Measurements from ENCODE around the gene SAMD3.
"Not testable (repeated sequence)": the region's sequence is repeated elsewhere in the genome, so short reads cannot be mapped to it uniquely, and the experiment has no call there.

Gene SAMD3, protein sequence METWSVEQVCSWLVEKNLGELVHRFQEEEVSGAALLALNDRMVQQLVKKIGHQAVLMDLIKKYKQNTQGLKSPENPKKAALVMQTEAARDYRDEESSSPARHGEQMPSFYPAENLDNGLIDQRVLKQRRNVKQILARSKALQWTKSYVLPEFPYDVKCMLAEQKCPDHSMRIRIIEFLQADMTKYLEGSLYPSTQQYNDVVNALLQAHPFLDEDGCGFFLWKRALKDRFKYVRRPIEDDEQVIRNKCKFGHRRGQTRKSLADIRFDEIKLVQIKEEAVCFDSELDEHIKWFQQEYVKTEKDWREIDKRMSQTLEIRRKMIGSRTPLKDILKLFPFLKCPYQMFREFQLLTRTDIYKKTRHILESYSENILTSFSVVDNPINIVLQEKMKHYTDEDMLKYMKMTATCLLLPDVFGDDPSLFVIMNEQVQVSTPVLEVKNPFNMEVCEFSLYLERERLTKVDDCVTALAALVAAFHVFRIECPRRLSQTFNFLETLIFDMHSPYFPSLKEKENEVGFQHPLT

DNA sequence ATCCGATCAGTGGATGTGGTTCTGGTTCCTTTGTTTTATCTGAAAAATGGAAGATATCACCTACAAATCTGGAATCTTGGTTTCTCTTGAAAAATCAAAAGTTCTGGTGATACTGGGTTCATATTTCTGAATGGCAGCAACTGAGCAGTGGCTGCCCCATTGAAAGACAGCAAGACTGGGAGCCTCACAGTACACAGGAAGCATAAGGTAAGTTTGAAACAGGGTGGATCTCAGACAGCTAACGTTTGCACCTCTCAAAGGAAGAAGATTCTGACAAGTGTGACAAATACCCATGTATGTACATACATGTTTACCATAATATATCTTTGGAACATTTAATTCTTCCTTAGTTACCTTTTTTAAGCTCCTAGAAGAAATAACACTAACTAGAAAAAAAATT, at the start of gene SAMD3:
Gene SAMD3, minus strand, starts transcription at position 177 of the 400 bp plus-strand sequence. CDS start 7,678 bp downstream, outside the sequence.
- no peak for TF ChIP-seq CTCF (IDR thresholded peaks at IDR 0.05; ENCODE audit: low read depth, low read length)
- no peak within 1 kb of the TSS for H3K4me3 ChIP-seq (ENCODE audit: low read depth, low read length)
- in situ Hi-C loops (cut with HindIII; ENCODE audit: low sequenced_read_pairs) = no loop called here
- DNase-seq (ENCODE audit: low read depth, low spot score) = no peak

DNA sequence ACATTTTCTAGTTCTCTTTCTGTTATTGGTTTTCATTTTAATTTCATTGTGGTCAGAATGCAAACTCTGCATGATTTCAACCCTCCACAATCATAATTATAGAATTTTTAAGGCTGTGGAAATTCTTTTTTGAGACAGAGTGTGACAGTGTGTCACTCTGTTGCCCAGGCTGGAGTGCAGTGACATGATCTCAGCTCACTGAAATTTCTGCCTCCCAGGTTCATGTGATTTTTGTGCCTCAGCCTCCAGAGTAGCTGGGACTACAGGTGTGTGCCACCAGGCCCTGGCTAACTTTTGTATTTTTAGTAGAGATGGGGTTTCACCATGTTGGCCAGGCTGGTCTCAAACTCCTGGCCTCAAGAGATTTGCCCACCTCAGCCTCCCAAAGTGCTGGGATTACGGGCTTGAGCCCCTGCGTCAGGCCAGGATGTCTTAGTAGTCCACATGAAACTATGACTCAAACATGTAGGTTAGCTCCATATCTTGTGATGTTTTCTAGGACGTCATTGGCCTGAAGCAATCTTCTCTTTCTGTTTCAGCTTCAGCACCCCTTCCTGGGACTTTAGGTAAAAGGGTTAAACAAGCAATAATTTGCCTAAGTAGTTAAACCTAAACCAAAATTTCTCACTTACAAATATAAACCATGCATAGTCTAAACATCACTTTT, 47.4 kb upstream of the SAMD3 start:
- in situ Hi-C loops (cut with HindIII; ENCODE audit: low sequenced_read_pairs) = no loop called here
- TF ChIP-seq CTCF (IDR thresholded peaks at IDR 0.05; ENCODE audit: low read depth, low read length) = no peak
- DNase-seq (ENCODE audit: low read depth, low spot score) = no peak
- H3K4me3 ChIP-seq (ENCODE audit: low read depth, low read length) = no peak overlapping the region

- H3K4me3 ChIP-seq (ENCODE audit: low read depth, low read length); in situ Hi-C loops (cut with HindIII; ENCODE audit: low sequenced_read_pairs); DNase-seq (ENCODE audit: low read depth, low spot score): not testable (repeated sequence)
These were observed 42.8 kb upstream of the SAMD3 start for GRCh38 chr6:130265553-130265952.

- DNase-seq (ENCODE audit: low read depth, low spot score) = no peak
- TF ChIP-seq CTCF (IDR thresholded peaks at IDR 0.05; ENCODE audit: low read depth, low read length) = no peak
- in situ Hi-C loops (cut with HindIII; ENCODE audit: low sequenced_read_pairs) = no loop called here
- no peak overlapping the region for H3K4me3 ChIP-seq (ENCODE audit: low read depth, low read length)
These were observed 39.3 kb upstream of the SAMD3 start for GRCh38 chr6:130262008-130262407.

DNA sequence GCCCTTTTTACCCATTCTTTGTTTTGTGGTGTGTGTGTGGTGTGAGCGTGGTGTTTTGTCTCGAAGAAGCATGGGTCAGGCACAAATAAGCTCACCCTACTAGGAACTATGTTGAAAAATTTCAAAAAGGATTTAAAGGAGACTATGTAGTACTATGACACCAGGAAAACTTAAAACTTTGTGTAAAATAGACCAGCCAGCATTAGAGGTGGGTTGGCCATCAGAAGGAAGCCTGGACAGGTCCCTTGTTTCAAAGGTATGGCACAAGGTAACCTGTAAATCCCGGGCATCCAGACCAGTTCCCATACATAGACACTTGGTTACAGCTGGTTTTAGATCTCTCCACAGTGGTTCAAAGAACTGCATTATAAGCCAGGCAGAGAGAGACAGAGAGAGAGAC, 38.8 kb upstream of the SAMD3 start:
- DNase-seq (ENCODE audit: low read depth, low spot score); H3K4me3 ChIP-seq (ENCODE audit: low read depth, low read length); in situ Hi-C loops (cut with HindIII; ENCODE audit: low sequenced_read_pairs): not testable (repeated sequence)

DNA sequence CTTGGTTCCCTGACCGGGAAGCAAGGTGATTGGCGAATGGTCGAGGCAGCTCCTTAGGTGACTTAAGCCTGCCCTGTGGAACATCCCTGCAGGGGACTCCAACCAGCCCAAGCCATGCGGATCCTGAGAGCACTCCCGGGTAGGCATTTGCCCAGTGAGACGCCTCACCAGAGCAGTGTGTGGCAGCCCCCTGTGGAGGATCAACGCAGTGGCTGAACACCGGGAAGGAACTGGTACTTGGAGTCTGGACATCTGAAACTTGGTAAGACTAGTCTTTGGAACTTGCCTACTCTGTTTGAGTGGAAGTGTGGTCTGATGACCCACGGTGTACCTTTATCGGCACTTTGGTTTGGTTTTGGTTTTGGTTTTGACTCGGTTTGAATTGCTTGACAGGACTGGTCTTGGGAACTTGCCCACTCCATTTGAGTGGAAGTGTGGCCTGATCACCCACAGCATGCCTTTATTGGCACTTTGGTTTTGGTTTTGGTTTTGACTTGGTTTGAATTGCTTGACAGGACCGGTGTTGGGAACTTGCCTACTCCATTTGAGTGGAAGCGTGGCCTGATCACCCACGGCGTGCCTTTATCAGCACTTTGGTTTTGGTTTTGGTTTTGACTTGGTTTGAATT, 38.0 kb upstream of the SAMD3 start:
- H3K4me3 ChIP-seq (ENCODE audit: low read depth, low read length); in situ Hi-C loops (cut with HindIII; ENCODE audit: low sequenced_read_pairs); DNase-seq (ENCODE audit: low read depth, low spot score): not testable (repeated sequence)

DNA sequence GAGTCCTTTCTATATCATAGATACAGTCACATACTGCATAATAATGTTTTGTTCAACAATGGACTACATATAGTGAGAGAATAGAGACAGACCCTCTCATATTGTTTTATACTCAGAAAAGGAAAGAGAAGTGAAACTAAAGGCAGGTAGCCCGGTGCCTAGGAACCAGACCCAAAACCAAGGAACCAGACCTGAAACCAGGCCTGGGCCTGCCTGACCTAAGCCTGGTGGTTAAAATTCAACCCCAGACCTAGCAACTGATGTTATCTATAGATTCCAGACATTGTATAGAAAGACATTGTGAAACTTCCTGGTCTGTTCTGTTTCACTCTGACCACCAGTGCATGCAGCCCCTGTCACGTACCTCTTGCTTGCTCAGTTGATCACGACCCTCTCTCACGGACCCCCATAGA, 37.3 kb upstream of the SAMD3 start:
- DNase-seq (ENCODE audit: low read depth, low spot score); in situ Hi-C loops (cut with HindIII; ENCODE audit: low sequenced_read_pairs); H3K4me3 ChIP-seq (ENCODE audit: low read depth, low read length): not testable (repeated sequence)

- TF ChIP-seq CTCF (IDR thresholded peaks at IDR 0.05; ENCODE audit: low read depth, low read length) = no peak
- no peak for DNase-seq (ENCODE audit: low read depth, low spot score)
- no peak overlapping the region for H3K4me3 ChIP-seq (ENCODE audit: low read depth, low read length)
- in situ Hi-C loops (cut with HindIII; ENCODE audit: low sequenced_read_pairs) = no loop called here
These were observed 36.8 kb upstream of the SAMD3 start for GRCh38 chr6:130259557-130259956.
